Measurements from ENCODE around the gene ANKS1A.

The ANKS1A gene

GRCh38 chr6:34969662-34970265 is 80.7 kb downstream of the ANKS1A start:
- no peak for TF ChIP-seq ZNF560 (tag by site-specific recombination; IDR thresholded peaks at IDR 0.05; ENCODE audit: borderline replicate concordance)
- no peak for TF ChIP-seq ZNF549 (tag by site-specific recombination; IDR thresholded peaks at IDR 0.05)
- no peak for TF ChIP-seq GLI2 (tag by site-specific recombination; IDR thresholded peaks at IDR 0.05; ENCODE audit: borderline replicate concordance, low read depth)
- TF ChIP-seq, protein P1, sequence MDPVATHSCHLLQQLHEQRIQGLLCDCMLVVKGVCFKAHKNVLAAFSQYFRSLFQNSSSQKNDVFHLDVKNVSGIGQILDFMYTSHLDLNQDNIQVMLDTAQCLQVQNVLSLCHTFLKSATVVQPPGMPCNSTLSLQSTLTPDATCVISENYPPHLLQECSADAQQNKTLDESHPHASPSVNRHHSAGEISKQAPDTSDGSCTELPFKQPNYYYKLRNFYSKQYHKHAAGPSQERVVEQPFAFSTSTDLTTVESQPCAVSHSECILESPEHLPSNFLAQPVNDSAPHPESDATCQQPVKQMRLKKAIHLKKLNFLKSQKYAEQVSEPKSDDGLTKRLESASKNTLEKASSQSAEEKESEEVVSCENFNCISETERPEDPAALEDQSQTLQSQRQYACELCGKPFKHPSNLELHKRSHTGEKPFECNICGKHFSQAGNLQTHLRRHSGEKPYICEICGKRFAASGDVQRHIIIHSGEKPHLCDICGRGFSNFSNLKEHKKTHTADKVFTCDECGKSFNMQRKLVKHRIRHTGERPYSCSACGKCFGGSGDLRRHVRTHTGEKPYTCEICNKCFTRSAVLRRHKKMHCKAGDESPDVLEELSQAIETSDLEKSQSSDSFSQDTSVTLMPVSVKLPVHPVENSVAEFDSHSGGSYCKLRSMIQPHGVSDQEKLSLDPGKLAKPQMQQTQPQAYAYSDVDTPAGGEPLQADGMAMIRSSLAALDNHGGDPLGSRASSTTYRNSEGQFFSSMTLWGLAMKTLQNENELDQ (tag by site-specific recombination; IDR thresholded peaks at IDR 0.05; ENCODE audit: low read depth) = no peak
- TF ChIP-seq HOXD13 (CRISPR knock-in tag; IDR thresholded peaks at IDR 0.05; ENCODE audit: borderline replicate concordance) = no peak
- no peak for TF ChIP-seq GLIS1 (tag by site-specific recombination; IDR thresholded peaks at IDR 0.05)
- TF ChIP-seq ZNF473 (tag by site-specific recombination; IDR thresholded peaks at IDR 0.05) = no peak
- Histone ChIP-seq H3K4me3 (ENCODE audit: low read depth, low read length) (no peak overlapping the region), H3K27ac (ENCODE audit: extremely low read depth, low read depth, low read length) (no peak overlapping the region), H3K9me3 (ENCODE audit: control insufficient read depth, insufficient read depth, low read depth, low read length) (no peaks in the 10 kb centered on the region), H3K4me1 (ENCODE audit: control insufficient read depth, insufficient read depth, low read length) (no peaks in the 10 kb centered on the region), H3K36me3 (ENCODE audit: control insufficient read depth in 2 of 2, insufficient read depth in 1 of 2, low read length in 2 of 2) (peaks cover 0 to 22% of the 10 kb centered on the region in 2 experiments; a peak in 2 of 3 replicates)
- CTCF ChIA-PET = interaction anchor here (0.6 to 3.1 kb wide), 6 partner anchors 11 to 318 kb away, joined by 3 to 16 read pairs (median 4); no protein-coding TSS in a partner anchor
- POLR2A ChIA-PET = no interaction called here

- TF ChIP-seq SCRT2 (tag by site-specific recombination; IDR thresholded peaks at IDR 0.05) = 0 out of 2 replicates have a peak, but pooled peaks have one; percentile 16
- no peak for TF ChIP-seq ZNF549 (tag by site-specific recombination; IDR thresholded peaks at IDR 0.05)
- H3K9me3 ChIP-seq (ENCODE audit: control insufficient read depth, insufficient read depth, low read depth, low read length) = no peaks in the 10 kb centered on the region
- CTCF ChIA-PET = interaction anchor here (0.9 to 3.1 kb wide), 2 partner anchors 16 to 176 kb away, joined by 3 to 16 read pairs; no protein-coding TSS in a partner anchor
- H3K27ac ChIP-seq (ENCODE audit: extremely low read depth, low read depth, low read length) = no peak overlapping the region
- H3K4me1 ChIP-seq (ENCODE audit: control insufficient read depth, insufficient read depth, low read length) = no peaks in the 10 kb centered on the region
- POLR2A ChIA-PET = no interaction called here
- H3K4me3 ChIP-seq (ENCODE audit: low read depth, low read length) = no peak overlapping the region
- peaks cover 0 to 22% of the 10 kb centered on the region in 2 experiments; a peak in 2 of 3 replicates for H3K36me3 ChIP-seq (ENCODE audit: control insufficient read depth in 2 of 2, insufficient read depth in 1 of 2, low read length in 2 of 2)
Measured at GRCh38 chr6:34970488-34970887, 81.4 kb downstream of the ANKS1A start.

DNA sequence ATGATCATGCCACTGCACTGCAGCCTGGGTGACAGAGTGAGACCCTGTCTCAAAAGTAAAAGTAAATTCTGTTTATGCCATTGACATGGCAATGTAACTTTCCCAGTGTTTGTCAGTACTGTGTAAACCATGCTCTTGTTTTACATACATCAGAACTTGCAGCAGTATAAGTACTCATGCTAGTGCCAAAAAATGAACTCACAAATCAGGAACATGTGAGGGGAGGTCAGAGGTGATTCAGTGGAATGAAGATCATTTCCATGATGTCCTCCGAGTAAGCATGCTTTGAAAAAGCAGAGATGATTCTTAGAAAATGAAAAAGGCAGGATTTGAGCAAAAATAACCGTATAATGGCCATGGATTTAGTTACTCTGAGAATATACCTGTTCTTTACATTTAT is 81.9 kb downstream of the ANKS1A start:
- no peak overlapping the region for H3K4me3 ChIP-seq (ENCODE audit: low read depth, low read length)
- peaks cover 0 to 22% of the 10 kb centered on the region in 2 experiments; a peak in 2 of 3 replicates for H3K36me3 ChIP-seq (ENCODE audit: control insufficient read depth in 2 of 2, insufficient read depth in 1 of 2, low read length in 2 of 2)
- H3K27ac ChIP-seq (ENCODE audit: extremely low read depth, low read depth, low read length) = no peak overlapping the region
- CTCF ChIA-PET = interaction anchor here (3.1 kb wide), 1 partner anchor 16 kb away, joined by 16 read pairs; no protein-coding TSS in a partner anchor
- no peaks in the 10 kb centered on the region for H3K9me3 ChIP-seq (ENCODE audit: control insufficient read depth, insufficient read depth, low read depth, low read length)
- no peaks in the 10 kb centered on the region for H3K4me1 ChIP-seq (ENCODE audit: control insufficient read depth, insufficient read depth, low read length)
- POLR2A ChIA-PET = no interaction called here
- no peak for TF ChIP-seq ZNF843 (tag by site-specific recombination; IDR thresholded peaks at IDR 0.05)
- TF ChIP-seq ZNF837 (tag by site-specific recombination; IDR thresholded peaks at IDR 0.05) = no peak
- TF ChIP-seq ZBTB21 (tag by site-specific recombination; IDR thresholded peaks at IDR 0.05) = no peak
- no peak for TF ChIP-seq ZNF23 (tag by site-specific recombination; IDR thresholded peaks at IDR 0.05; ENCODE audit: borderline replicate concordance)
- no peak for TF ChIP-seq ZNF623 (tag by site-specific recombination; IDR thresholded peaks at IDR 0.05)
- no peak for TF ChIP-seq ZNF747 (tag by site-specific recombination; IDR thresholded peaks at IDR 0.05)
- TF ChIP-seq ZNF677 (tag by site-specific recombination; IDR thresholded peaks at IDR 0.05) = no peak
- TF ChIP-seq KLF7 (tag by site-specific recombination; IDR thresholded peaks at IDR 0.05; ENCODE audit: borderline replicate concordance) = no peak
- no peak for TF ChIP-seq GFI1B (tag by site-specific recombination; IDR thresholded peaks at IDR 0.05)
- TF ChIP-seq, protein P2, sequence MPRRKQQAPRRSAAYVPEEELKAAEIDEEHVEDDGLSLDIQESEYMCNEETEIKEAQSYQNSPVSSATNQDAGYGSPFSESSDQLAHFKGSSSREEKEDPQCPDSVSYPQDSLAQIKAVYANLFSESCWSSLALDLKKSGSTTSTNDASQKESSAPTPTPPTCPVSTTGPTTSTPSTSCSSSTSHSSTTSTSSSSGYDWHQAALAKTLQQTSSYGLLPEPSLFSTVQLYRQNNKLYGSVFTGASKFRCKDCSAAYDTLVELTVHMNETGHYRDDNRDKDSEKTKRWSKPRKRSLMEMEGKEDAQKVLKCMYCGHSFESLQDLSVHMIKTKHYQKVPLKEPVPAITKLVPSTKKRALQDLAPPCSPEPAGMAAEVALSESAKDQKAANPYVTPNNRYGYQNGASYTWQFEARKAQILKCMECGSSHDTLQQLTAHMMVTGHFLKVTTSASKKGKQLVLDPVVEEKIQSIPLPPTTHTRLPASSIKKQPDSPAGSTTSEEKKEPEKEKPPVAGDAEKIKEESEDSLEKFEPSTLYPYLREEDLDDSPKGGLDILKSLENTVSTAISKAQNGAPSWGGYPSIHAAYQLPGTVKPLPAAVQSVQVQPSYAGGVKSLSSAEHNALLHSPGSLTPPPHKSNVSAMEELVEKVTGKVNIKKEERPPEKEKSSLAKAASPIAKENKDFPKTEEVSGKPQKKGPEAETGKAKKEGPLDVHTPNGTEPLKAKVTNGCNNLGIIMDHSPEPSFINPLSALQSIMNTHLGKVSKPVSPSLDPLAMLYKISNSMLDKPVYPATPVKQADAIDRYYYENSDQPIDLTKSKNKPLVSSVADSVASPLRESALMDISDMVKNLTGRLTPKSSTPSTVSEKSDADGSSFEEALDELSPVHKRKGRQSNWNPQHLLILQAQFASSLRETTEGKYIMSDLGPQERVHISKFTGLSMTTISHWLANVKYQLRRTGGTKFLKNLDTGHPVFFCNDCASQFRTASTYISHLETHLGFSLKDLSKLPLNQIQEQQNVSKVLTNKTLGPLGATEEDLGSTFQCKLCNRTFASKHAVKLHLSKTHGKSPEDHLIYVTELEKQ (tag by site-specific recombination; IDR thresholded peaks at IDR 0.05; ENCODE audit: borderline replicate concordance) = no peak
- TF ChIP-seq SP2 (tag by site-specific recombination; IDR thresholded peaks at IDR 0.05) = no peak
- no peak for TF ChIP-seq OSR2 (tag by site-specific recombination; IDR thresholded peaks at IDR 0.05)
- TF ChIP-seq, protein P3, sequence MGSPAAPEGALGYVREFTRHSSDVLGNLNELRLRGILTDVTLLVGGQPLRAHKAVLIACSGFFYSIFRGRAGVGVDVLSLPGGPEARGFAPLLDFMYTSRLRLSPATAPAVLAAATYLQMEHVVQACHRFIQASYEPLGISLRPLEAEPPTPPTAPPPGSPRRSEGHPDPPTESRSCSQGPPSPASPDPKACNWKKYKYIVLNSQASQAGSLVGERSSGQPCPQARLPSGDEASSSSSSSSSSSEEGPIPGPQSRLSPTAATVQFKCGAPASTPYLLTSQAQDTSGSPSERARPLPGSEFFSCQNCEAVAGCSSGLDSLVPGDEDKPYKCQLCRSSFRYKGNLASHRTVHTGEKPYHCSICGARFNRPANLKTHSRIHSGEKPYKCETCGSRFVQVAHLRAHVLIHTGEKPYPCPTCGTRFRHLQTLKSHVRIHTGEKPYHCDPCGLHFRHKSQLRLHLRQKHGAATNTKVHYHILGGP (tag by site-specific recombination; IDR thresholded peaks at IDR 0.05) = no peak
- TF ChIP-seq ZNF341 (tag by site-specific recombination; IDR thresholded peaks at IDR 0.05; ENCODE audit: low read depth) = no peak
- TF ChIP-seq YY2 (tag by site-specific recombination; IDR thresholded peaks at IDR 0.05) = no peak

Data from HEK293 (cell line).